ENCODE measurements around the gene RAPGEF3. TPM values are rescaled to one million over a fixed set of nuclear protein-coding genes. Genes with fewer than 3 reads are reported as not detected.
A peak's percentile ranks its signal among the peaks of the same experiment; 100 is the strongest.

Gene RAPGEF3
- polyA plus RNA-seq, 3 donors = 0.08 to 2.5 (median 0.60) TPM

- DNase-seq = no peak
- WGBS (ENCODE audit: insufficient coverage) = 80% methylated on average over 1 of the region's 2 CpGs
- Histone ChIP-seq H3K36me3 (replicated peaks in 1 of 2; ENCODE audit: control insufficient read depth in 1 of 2, insufficient read depth in 2 of 2, low read length in 2 of 2) (peaks cover 23 to 47% of the 10 kb centered on the region in 2 donors), H3K27ac (ENCODE audit: low read depth in 1 of 2, low read length in 2 of 2) (no peak overlapping the region), H3K79me2 (ENCODE audit: insufficient read depth, low read length) (peaks cover 36% of the 10 kb centered on the region), H3K9ac (ENCODE audit: insufficient read depth, low read length, poor library complexity, severe bottlenecking) (no peak overlapping the region), H3K4me1 (ENCODE audit: control insufficient read depth in 1 of 2, insufficient read depth in 2 of 2, low read length in 2 of 2) (peaks cover 15 to 18% of the 10 kb centered on the region in 2 donors), H3K4me2 (replicated peaks; ENCODE audit: extremely low read depth, low read length, poor library complexity, severe bottlenecking) (no peak overlapping the region), H3K9me3 (replicated peaks in 1 of 2; ENCODE audit: control insufficient read depth in 1 of 2, insufficient read depth in 1 of 2, low read length in 2 of 2) (no peaks in the 10 kb centered on the region), H4K20me1 (ENCODE audit: insufficient read depth, low read length) (peaks cover 29% of the 10 kb centered on the region), H3K27me3 (ENCODE audit: control insufficient read depth in 2 of 2, insufficient read depth in 2 of 2, low read length in 2 of 2) (no peaks in the 10 kb centered on the region), H3K4me3 (replicated peaks in 1 of 3; ENCODE audit: low read depth in 2 of 3, low read length in 3 of 3) (no peak overlapping the region), H2AFZ (ENCODE audit: insufficient read depth, low read depth, low read length, poor library complexity, severe bottlenecking) (no peak overlapping the region)
- no peak overlapping the region for H3K27ac Mint-ChIP-seq
- intact Hi-C loops (cut with micrococcal nuclease) = no loop called here
- H3K27me3 Mint-ChIP-seq (ENCODE audit: low read depth in 3 of 3) = peaks cover 0 to 2% (median 0%) of the 10 kb centered on the region in 3 donors
- H3K9me3 Mint-ChIP-seq = no peaks in the 10 kb centered on the region
- H3K4me3 Mint-ChIP-seq = no peak overlapping the region
- peaks cover 28% of the 10 kb centered on the region for H3K4me1 Mint-ChIP-seq
- H3K36me3 Mint-ChIP-seq = peaks cover 44 to 46% of the 10 kb centered on the region in 2 donors
- no peak for TF ChIP-seq CTCF (IDR thresholded peaks at IDR 0.05)
These were observed 58.4 kb downstream of the RAPGEF3 start for GRCh38 chr12:47700263-47700662.

GRCh38 chr12:47698631-47699030 is 60.0 kb downstream of the RAPGEF3 start:
- peaks cover 22% of the 10 kb centered on the region for H3K79me2 ChIP-seq (ENCODE audit: insufficient read depth, low read length)

More at GRCh38 chr12:47698631-47699030, 60.0 kb downstream of the RAPGEF3 start:
- Histone ChIP-seq H3K27me3 (ENCODE audit: control insufficient read depth in 2 of 2, insufficient read depth in 2 of 2, low read length in 2 of 2) (no peaks in the 10 kb centered on the region), H3K9ac (ENCODE audit: insufficient read depth, low read length, poor library complexity, severe bottlenecking) (no peak overlapping the region), H4K20me1 (ENCODE audit: insufficient read depth, low read length) (peaks cover 19% of the 10 kb centered on the region), H3K27ac (ENCODE audit: low read depth in 1 of 2, low read length in 2 of 2) (no peak overlapping the region), H3K9me3 (replicated peaks in 1 of 2; ENCODE audit: control insufficient read depth in 1 of 2, insufficient read depth in 1 of 2, low read length in 2 of 2) (no peaks in the 10 kb centered on the region), H2AFZ (ENCODE audit: insufficient read depth, low read depth, low read length, poor library complexity, severe bottlenecking) (no peak overlapping the region), H3K4me2 (replicated peaks; ENCODE audit: extremely low read depth, low read length, poor library complexity, severe bottlenecking) (no peak overlapping the region), H3K36me3 (replicated peaks in 1 of 2; ENCODE audit: control insufficient read depth in 1 of 2, insufficient read depth in 2 of 2, low read length in 2 of 2) (peaks cover 37 to 62% of the 10 kb centered on the region in 2 donors), H3K4me3 (replicated peaks in 1 of 3; ENCODE audit: low read depth in 2 of 3, low read length in 3 of 3) (no peak overlapping the region), H3K4me1 (ENCODE audit: control insufficient read depth in 1 of 2, insufficient read depth in 2 of 2, low read length in 2 of 2) (peaks cover 8 to 10% of the 10 kb centered on the region in 2 donors)
- Mint-ChIP-seq H3K27me3 (ENCODE audit: low read depth in 3 of 3) (no peaks in the 10 kb centered on the region), H3K4me3 (no peak overlapping the region), H3K36me3 (peaks cover 56 to 58% of the 10 kb centered on the region in 2 donors), H3K4me1 (peaks cover 16% of the 10 kb centered on the region), H3K27ac (peak overlapping the region in 1 of 7 donors; percentile 60), H3K9me3 (no peaks in the 10 kb centered on the region)
- intact Hi-C loops (cut with micrococcal nuclease) = no loop called here
- TF ChIP-seq CTCF (IDR thresholded peaks at IDR 0.05) = no peak
- DNase-seq = no peak
- WGBS (ENCODE audit: insufficient coverage) = 100% methylated on average over 2 of the region's 7 CpGs
